IMR-90 (cell line): ENCODE results near the gene AMBP. TPM values are rescaled to one million over a fixed set of nuclear protein-coding genes. Genes with fewer than 3 reads are reported as not detected.

Experiments used
- ATAC-seq: fragments of 200-7000 bp; cut with Tn5 transposase; 2 replicates; pipeline ENCODE4 v1.9.1; 2020; ENCODE audit warnings: low read depth, mild to moderate bottlenecking, moderate library complexity
- BruUV-seq: library from RNA; stranded (reverse); fragments of 400-500 nt; replicated peaks from 2 replicates; lab custom pipeline; 2021; lab: Mats Ljungman, UMichigan
- CTCF ChIA-PET: fragments of 300-600 bp; formaldehyde crosslinking; extraction: SDS; loops from one replicate; lab custom pipeline; 2021; ENCODE audit warnings: antibody characterized with exemption; lab: Yijun Ruan, JAX
- POLR2A ChIA-PET: fragments of 300-600 bp; sonication (Branson Sonifier 250); formaldehyde crosslinking; loops from one replicate; lab custom pipeline; 2022; ENCODE audit warnings: antibody characterized with exemption; ENCODE audit not compliant: unreplicated experiment; lab: Charles Lee
- DNase-seq: peaks from one replicate; pipeline ENCODE4 v3.0.0; 2013
- H2AFZ ChIP-seq: replicated peaks from 2 replicates; pipeline ENCODE3; 2013; ENCODE audit warnings: low read length, mild to moderate bottlenecking; ENCODE audit not compliant: poor library complexity
- H2AK5ac ChIP-seq: 2 replicates; pipeline ENCODE4 v1.6.1; 2013; ENCODE audit warnings: low read depth, low read length, inconsistent platforms
- H2AK9ac ChIP-seq: replicated peaks from 2 replicates; pipeline ENCODE3; 2013; ENCODE audit warnings: mild to moderate bottlenecking, low read depth, low read length, moderate library complexity; ENCODE audit not compliant: poor library complexity
- H2BK120ac ChIP-seq: 2 replicates; pipeline ENCODE4 v1.6.1; 2013; ENCODE audit warnings: low read depth, low read length, inconsistent platforms
- H2BK15ac ChIP-seq: 3 replicates; pipeline ENCODE4 v1.6.1; 2013; ENCODE audit warnings: low read depth, low read length, inconsistent platforms
- H2BK20ac ChIP-seq: 2 replicates; pipeline ENCODE4 v1.6.1; 2013; ENCODE audit warnings: low read depth, mild to moderate bottlenecking, inconsistent platforms, low read length, moderate library complexity
- H2BK5ac ChIP-seq: 2 replicates; pipeline ENCODE4 v1.6.1; 2013; ENCODE audit warnings: mild to moderate bottlenecking, low read depth, low read length, inconsistent platforms; ENCODE audit not compliant: poor library complexity, severe bottlenecking
- H3K14ac ChIP-seq: replicated peaks from 2 replicates; pipeline ENCODE4 v1.6.1; 2013; ENCODE audit warnings: low read depth, low read length, inconsistent platforms
- H3K18ac ChIP-seq: 2 replicates; pipeline ENCODE4 v1.6.1; 2013; ENCODE audit warnings: low read depth, low read length, control low read depth
- H3K23ac ChIP-seq: 2 replicates; pipeline ENCODE4 v1.6.1; 2013; ENCODE audit warnings: low read depth, low read length, inconsistent platforms
- H3K27ac ChIP-seq: 2 replicates; pipeline ENCODE4 v1.5.1; 2013; ENCODE audit warnings: mild to moderate bottlenecking, control low read depth, low read length; ENCODE audit not compliant: insufficient read depth
- H3K27me3 ChIP-seq: 2 replicates; pipeline ENCODE4 v1.6.1; 2013; ENCODE audit warnings: low read length; ENCODE audit not compliant: control insufficient read depth, insufficient read depth
- H3K36me3 ChIP-seq: 2 replicates; pipeline ENCODE4 v1.6.1; 2013; ENCODE audit warnings: low read length, mixed read lengths; ENCODE audit not compliant: control insufficient read depth, insufficient read depth
- H3K4ac ChIP-seq: 2 replicates; pipeline ENCODE4 v1.6.1; 2013; ENCODE audit warnings: low read depth, low read length, inconsistent platforms
- H3K4me1 ChIP-seq: 2 replicates; pipeline ENCODE4 v1.6.1; 2013; ENCODE audit warnings: low read length, mixed read lengths; ENCODE audit not compliant: control insufficient read depth, insufficient read depth
- H3K4me2 ChIP-seq: 2 replicates; pipeline ENCODE4 v1.6.1; 2013; ENCODE audit warnings: low read depth, mild to moderate bottlenecking, control low read depth, low read length, moderate library complexity
- H3K4me3 ChIP-seq: 2 replicates; pipeline ENCODE4 v1.5.1; 2013; ENCODE audit warnings: low read depth, mild to moderate bottlenecking, control low read depth, low read length, moderate library complexity; ENCODE audit not compliant: insufficient read depth
- H3K56ac ChIP-seq: 2 replicates; pipeline ENCODE4 v1.6.1; 2013; ENCODE audit warnings: low read length, inconsistent platforms; ENCODE audit not compliant: insufficient read depth; ENCODE audit errors: extremely low read depth
- H3K79me1 ChIP-seq, 2 experiments: 2 replicates each; pipeline ENCODE4 v1.6.1; 2013; ENCODE audit warnings: low read length in 2 of 2, inconsistent platforms in 1 of 2, low read depth in 1 of 2
- H3K9ac ChIP-seq: 2 replicates; pipeline ENCODE4 v1.6.1; 2013; ENCODE audit warnings: low read depth, low read length, control low read depth
- H3K9me1 ChIP-seq: 2 replicates; pipeline ENCODE4 v1.6.1; 2013; ENCODE audit warnings: low read length, inconsistent platforms; ENCODE audit not compliant: insufficient read depth
- H3K9me3 ChIP-seq: 2 replicates; pipeline ENCODE4 v1.6.1; 2013; ENCODE audit warnings: low read length; ENCODE audit not compliant: control insufficient read depth, insufficient read depth
- H4K20me1 ChIP-seq: 2 replicates; pipeline ENCODE4 v1.6.1; 2013; ENCODE audit warnings: low read length, inconsistent platforms; ENCODE audit not compliant: insufficient read depth
- H4K5ac ChIP-seq: 2 replicates; pipeline ENCODE4 v1.6.1; 2013; ENCODE audit warnings: mild to moderate bottlenecking, low read depth, low read length, control low read depth
- H4K8ac ChIP-seq, 2 experiments: 2 replicates each; pipeline ENCODE4 v1.6.1; 2013; ENCODE audit warnings: low read depth in 2 of 2, low read length in 2 of 2, control low read depth in 1 of 2, inconsistent platforms in 1 of 2
- H4K91ac ChIP-seq: 2 replicates; pipeline ENCODE4 v1.6.1; 2013; ENCODE audit warnings: low read depth, low read length, inconsistent platforms; ENCODE audit not compliant: insufficient read depth
- CEBPB ChIP-seq: IDR thresholded peaks from 2 replicates; pipeline ENCODE4 v1.6.1; 2012; ENCODE audit warnings: low read depth, low read length, improper control_type of control experiment
- MAZ ChIP-seq: IDR thresholded peaks from 2 replicates; pipeline ENCODE4 v1.6.1; 2012; ENCODE audit warnings: low read depth, mild to moderate bottlenecking, low read length, improper control_type of control experiment, moderate library complexity, borderline replicate concordance
- RCOR1 ChIP-seq: IDR thresholded peaks from 2 replicates; pipeline ENCODE4 v1.6.1; 2012; ENCODE audit warnings: mild to moderate bottlenecking, low read length, improper control_type of control experiment; ENCODE audit not compliant: insufficient replicate concordance
- WGBS, 2 experiments: methylation state at CpG; one replicate each; pipeline versions ENCODE4 v1.1.5 to v1.1.7; 2013; ENCODE audit warnings: missing lambda C conversion rate in 2 of 2; ENCODE audit not compliant: insufficient read length in 1 of 2; ENCODE audit errors: extremely low coverage in 2 of 2; 5-methylcytosine and 5-hydroxymethylcytosine counted together
- dilution Hi-C: fragments of 300-500 bp; cut with HindIII; formaldehyde crosslinking; loops from one replicate; pipeline ENCODE4 v1.14.3; 2018; ENCODE audit warnings: low sequenced_read_pairs; ENCODE audit not compliant: unreplicated experiment
- in situ Hi-C: fragments of 300-500 bp; cut with MboI; formaldehyde crosslinking; loops from 3 replicates; pipeline ENCODE4 v1.14.3; 2019; ENCODE audit warnings: low sequenced_read_pairs, inconsistent platforms, mixed read lengths
- intact Hi-C: fragments of 100-400 bp; cut with micrococcal nuclease; formaldehyde crosslinking; loops from 2 replicates; pipeline ENCODE4 v1.10.0; 2022
- polyA plus RNA-seq, 3 experiments: library from polyadenylated mRNA; depleted of rRNA; stranded (reverse); fragments of >200 nt; gene quantifications; 2 replicates each; pipeline ENCODE4 v1.2.3, GENCODE V29; 2012; ENCODE audit warnings: low replicate concordance in 1 of 3
- total RNA-seq: library from RNA; depleted of rRNA; stranded (reverse); fragments of >200 nt; gene quantifications from 2 replicates; pipeline ENCODE4 v1.2.3, GENCODE V29; 2012
- TF ChIP-seq, protein P1 (sequence below): conservative IDR thresholded peaks from 2 replicates; pipeline ENCODE4 v1.5.1; 2012; ENCODE audit warnings: mild to moderate bottlenecking, low read depth, low read length, improper control_type of control experiment

Gene AMBP
- total and polyA plus RNA-seq, 2 of the 4 experiments (the other 2 are of a cell fraction) = not detected

DNA sequence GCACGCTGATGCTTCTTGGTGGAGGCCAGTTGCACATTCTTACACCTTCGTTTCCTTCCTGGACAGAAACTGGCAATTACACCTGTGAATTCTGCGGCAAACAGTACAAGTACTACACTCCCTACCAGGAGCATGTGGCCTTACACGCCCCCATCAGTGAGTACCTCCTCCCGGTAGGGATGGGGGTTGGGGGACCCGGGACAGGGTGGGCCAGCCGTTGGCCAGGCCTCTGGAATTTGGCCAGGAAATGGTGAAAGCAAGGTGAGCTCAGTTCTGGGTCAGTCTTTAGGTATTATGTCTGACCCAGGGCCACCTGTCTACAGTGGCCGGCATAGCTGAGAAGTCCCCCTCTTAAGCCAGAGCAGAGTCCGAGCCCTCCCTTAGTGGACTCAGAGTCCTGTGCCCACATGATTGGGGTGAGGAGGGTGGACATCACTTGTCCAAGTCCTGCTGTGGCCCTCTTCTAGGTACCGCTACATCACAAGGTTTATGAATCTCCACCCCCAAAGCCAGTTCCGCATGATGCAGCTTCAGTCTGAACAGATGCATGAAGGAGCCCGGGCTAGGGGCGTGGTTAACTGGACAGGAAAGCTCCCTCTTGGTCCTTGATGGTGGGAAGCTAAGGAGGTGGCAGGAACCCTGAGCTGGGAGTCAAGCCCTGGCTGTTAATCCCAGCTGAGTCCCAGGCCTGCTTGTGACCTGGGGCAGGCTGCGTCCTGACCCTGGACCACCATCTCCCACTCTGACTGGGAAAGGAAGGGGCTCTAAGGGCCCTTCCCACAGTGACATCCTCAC is 61.3 kb downstream of the AMBP start (continued):
- TF ChIP-seq, protein P1, sequence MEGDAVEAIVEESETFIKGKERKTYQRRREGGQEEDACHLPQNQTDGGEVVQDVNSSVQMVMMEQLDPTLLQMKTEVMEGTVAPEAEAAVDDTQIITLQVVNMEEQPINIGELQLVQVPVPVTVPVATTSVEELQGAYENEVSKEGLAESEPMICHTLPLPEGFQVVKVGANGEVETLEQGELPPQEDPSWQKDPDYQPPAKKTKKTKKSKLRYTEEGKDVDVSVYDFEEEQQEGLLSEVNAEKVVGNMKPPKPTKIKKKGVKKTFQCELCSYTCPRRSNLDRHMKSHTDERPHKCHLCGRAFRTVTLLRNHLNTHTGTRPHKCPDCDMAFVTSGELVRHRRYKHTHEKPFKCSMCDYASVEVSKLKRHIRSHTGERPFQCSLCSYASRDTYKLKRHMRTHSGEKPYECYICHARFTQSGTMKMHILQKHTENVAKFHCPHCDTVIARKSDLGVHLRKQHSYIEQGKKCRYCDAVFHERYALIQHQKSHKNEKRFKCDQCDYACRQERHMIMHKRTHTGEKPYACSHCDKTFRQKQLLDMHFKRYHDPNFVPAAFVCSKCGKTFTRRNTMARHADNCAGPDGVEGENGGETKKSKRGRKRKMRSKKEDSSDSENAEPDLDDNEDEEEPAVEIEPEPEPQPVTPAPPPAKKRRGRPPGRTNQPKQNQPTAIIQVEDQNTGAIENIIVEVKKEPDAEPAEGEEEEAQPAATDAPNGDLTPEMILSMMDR = no peak

DNA sequence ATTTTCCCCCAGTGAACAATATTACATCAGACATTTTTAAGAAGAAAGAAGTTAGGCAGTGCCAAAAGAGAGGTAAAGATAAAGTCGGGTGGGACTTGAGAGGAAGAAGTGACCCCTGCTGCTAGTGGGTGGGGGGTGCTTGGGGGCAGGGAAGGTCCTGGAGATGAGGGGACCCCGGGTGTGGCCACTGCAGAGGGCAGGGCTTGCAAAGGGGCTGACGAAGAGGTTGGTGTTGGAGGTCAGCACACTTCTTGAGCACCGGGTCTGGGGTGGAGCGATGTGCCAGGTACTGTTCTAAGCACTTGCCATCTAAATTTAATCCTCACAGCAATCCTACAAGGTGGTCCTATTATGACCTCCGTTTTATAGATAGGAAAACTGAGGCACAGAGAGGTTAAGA is 62.0 kb downstream of the AMBP start:
- no peak overlapping the region for H4K8ac ChIP-seq
- no TSS peak for BruUV-seq
- H3K79me1 ChIP-seq = peaks cover 0 to 4% of the 10 kb centered on the region in 2 experiments; a peak in 1 of 4 replicates
- dilution Hi-C loops (no loop called here), intact Hi-C loops (no loop called here), in situ Hi-C loops (no loop called here)
- H2BK120ac ChIP-seq = no peak overlapping the region
- no peak overlapping the region for H3K9ac ChIP-seq
- no peaks in the 10 kb centered on the region for H3K27me3 ChIP-seq
- no peaks in the 10 kb centered on the region for H4K20me1 ChIP-seq
- ATAC-seq (no peak), DNase-seq (no peak)
- no peak overlapping the region for H3K4me3 ChIP-seq
- ChIA-PET POLR2A (no interaction called here), CTCF (no interaction called here)
- H2AK9ac ChIP-seq = no peak overlapping the region
- no peak overlapping the region for H3K23ac ChIP-seq
- H3K27ac ChIP-seq = no peak overlapping the region
- no peak overlapping the region for H3K18ac ChIP-seq
- TF ChIP-seq MAZ (no peak), RCOR1 (no peak), CEBPB (no peak)
- no peak overlapping the region for H3K14ac ChIP-seq
- H3K9me1 ChIP-seq = peaks cover 7% of the 10 kb centered on the region; the same call in 1 of the 2 replicates
- no peak overlapping the region for H3K56ac ChIP-seq
- no peaks in the 10 kb centered on the region for H3K4me1 ChIP-seq
- H2BK5ac ChIP-seq = no peak overlapping the region
- H4K5ac ChIP-seq = no peak overlapping the region
- no peak overlapping the region for H3K4me2 ChIP-seq
- no peak overlapping the region for H4K91ac ChIP-seq
- H3K4ac ChIP-seq = no peak overlapping the region
- no peaks in the 10 kb centered on the region for H3K9me3 ChIP-seq
- H2BK15ac ChIP-seq = no peak overlapping the region
- no peak overlapping the region for H2AK5ac ChIP-seq
- no peak overlapping the region for H2BK20ac ChIP-seq
- H3K36me3 ChIP-seq = peaks cover 38% of the 10 kb centered on the region
- WGBS, 2 experiments = no CpG with 5 or more reads among the region's 6 CpGs
- H2AFZ ChIP-seq = no peak overlapping the region
